RWPE2 (cell line): ENCODE measurements around the gene TFIP11.

ENCODE experiments used
- ATAC-seq: fragments of 200-7000 bp; cut with Tn5 transposase; 3 replicates; pipeline ENCODE4 v1.9.1; 2021; ENCODE audit warnings: low read depth
- DNase-seq: peaks from one replicate; pipeline ENCODE4 v3.0.0-alpha.2; 2020; ENCODE audit warnings: low spot score
- H3K27ac ChIP-seq: fragments of 450-650 bp; 2 replicates; pipeline ENCODE4 v1.5.1; 2017; ENCODE audit warnings: mild to moderate bottlenecking; ENCODE audit not compliant: poor library complexity, severe bottlenecking
- H3K27me3 ChIP-seq: fragments of 250-450 bp; sonication (Bioruptor Pico); 2 replicates; pipeline ENCODE4 v1.5.1; 2021; ENCODE audit warnings: mild to moderate bottlenecking, moderate library complexity; ENCODE audit not compliant: insufficient read depth, poor library complexity, severe bottlenecking
- H3K36me3 ChIP-seq: fragments of 250-450 bp; sonication (Bioruptor Pico); 2 replicates; pipeline ENCODE4 v1.5.1; 2020; ENCODE audit warnings: low read depth, mild to moderate bottlenecking, moderate library complexity
- H3K4me1 ChIP-seq: fragments of 250-450 bp; sonication (Bioruptor Pico); 2 replicates; pipeline ENCODE4 v1.5.1; 2021; ENCODE audit warnings: mild to moderate bottlenecking, moderate library complexity; ENCODE audit not compliant: insufficient read depth, poor library complexity, severe bottlenecking
- H3K4me3 ChIP-seq: fragments of 250-450 bp; sonication (Bioruptor Pico); 2 replicates; pipeline ENCODE4 v1.5.1; 2021; ENCODE audit warnings: mild to moderate bottlenecking, moderate library complexity; ENCODE audit not compliant: severe bottlenecking
- H3K9me3 ChIP-seq: fragments of 250-450 bp; sonication (Bioruptor Pico); 2 replicates; pipeline ENCODE4 v1.5.1; 2021; ENCODE audit warnings: mild to moderate bottlenecking, moderate library complexity; ENCODE audit not compliant: severe bottlenecking
- CTCF ChIP-seq: fragments of 450-650 bp; IDR thresholded peaks from one replicate; pipeline ENCODE4 v1.5.1; 2017; ENCODE audit warnings: mild to moderate bottlenecking, moderate library complexity; ENCODE audit not compliant: poor library complexity, severe bottlenecking

Gene TFIP11

GRCh38 chr22:26544489-26544888 lies 32.2 kb upstream of the TFIP11 start:
- Histone ChIP-seq H3K4me3 (no peak overlapping the region), H3K36me3 (peaks cover 5% of the 10 kb centered on the region; the same call in 1 of the 2 replicates), H3K27ac (no peak overlapping the region), H3K4me1 (peaks cover 14% of the 10 kb centered on the region), H3K9me3 (no peaks in the 10 kb centered on the region), H3K27me3 (no peaks in the 10 kb centered on the region)
- DNase-seq (no peak), ATAC-seq (no peak)
- TF ChIP-seq CTCF = no peak

- no peaks in the 10 kb centered on the region for H3K27me3 ChIP-seq
- H3K36me3 ChIP-seq = peaks cover 4% of the 10 kb centered on the region; the same call in 1 of the 2 replicates
- H3K4me1 ChIP-seq = peaks cover 7% of the 10 kb centered on the region
- no peak for TF ChIP-seq CTCF
- no peak for ATAC-seq
- no peak overlapping the region for H3K27ac ChIP-seq
- no peak overlapping the region for H3K4me3 ChIP-seq
- no peaks in the 10 kb centered on the region for H3K9me3 ChIP-seq
- no peak for DNase-seq
Observed at GRCh38 chr22:26542831-26543230, 30.6 kb upstream of the TFIP11 start.

- TF ChIP-seq CTCF = no peak
- Histone ChIP-seq H3K27me3 (no peaks in the 10 kb centered on the region), H3K9me3 (no peaks in the 10 kb centered on the region), H3K4me1 (no peaks in the 10 kb centered on the region), H3K27ac (no peak overlapping the region), H3K36me3 (peaks cover 3% of the 10 kb centered on the region), H3K4me3 (no peak overlapping the region)
- DNase-seq (no peak), ATAC-seq (no peak)
Observed at GRCh38 chr22:26541167-26541819, 29.0 kb upstream of the TFIP11 start.

GRCh38 chr22:26540119-26540518 lies 27.8 kb upstream of the TFIP11 start:
- DNase-seq = no peak
- Histone ChIP-seq H3K36me3 (peaks cover 3% of the 10 kb centered on the region), H3K4me1 (no peaks in the 10 kb centered on the region), H3K27ac (no peak overlapping the region), H3K27me3 (no peaks in the 10 kb centered on the region), H3K9me3 (no peaks in the 10 kb centered on the region), H3K4me3 (no peak overlapping the region)
- TF ChIP-seq CTCF = no peak
- ATAC-seq = no peak

- ATAC-seq (no peak), DNase-seq (no peak)
- peaks cover 14% of the 10 kb centered on the region for H3K36me3 ChIP-seq
- H3K27ac ChIP-seq = no peak overlapping the region
- H3K4me1 ChIP-seq = peaks cover 6% of the 10 kb centered on the region
- H3K27me3 ChIP-seq = no peaks in the 10 kb centered on the region
- no peak for TF ChIP-seq CTCF
- no peaks in the 10 kb centered on the region for H3K9me3 ChIP-seq
- H3K4me3 ChIP-seq = no peak overlapping the region
Observed at GRCh38 chr22:26536762-26537134, 24.5 kb upstream of the TFIP11 start.
